DMS53 treated with DMSO at 0.1 percent for 48 hours (cell line): Measurements from ENCODE around the gene IRAK1.

ENCODE experiments used
- DNase-seq: peaks from one replicate; lab custom pipeline; 2025; ENCODE audit not compliant: unreplicated experiment; lab: John Stamatoyannopoulos, UW

IRAK1 gene

DNA sequence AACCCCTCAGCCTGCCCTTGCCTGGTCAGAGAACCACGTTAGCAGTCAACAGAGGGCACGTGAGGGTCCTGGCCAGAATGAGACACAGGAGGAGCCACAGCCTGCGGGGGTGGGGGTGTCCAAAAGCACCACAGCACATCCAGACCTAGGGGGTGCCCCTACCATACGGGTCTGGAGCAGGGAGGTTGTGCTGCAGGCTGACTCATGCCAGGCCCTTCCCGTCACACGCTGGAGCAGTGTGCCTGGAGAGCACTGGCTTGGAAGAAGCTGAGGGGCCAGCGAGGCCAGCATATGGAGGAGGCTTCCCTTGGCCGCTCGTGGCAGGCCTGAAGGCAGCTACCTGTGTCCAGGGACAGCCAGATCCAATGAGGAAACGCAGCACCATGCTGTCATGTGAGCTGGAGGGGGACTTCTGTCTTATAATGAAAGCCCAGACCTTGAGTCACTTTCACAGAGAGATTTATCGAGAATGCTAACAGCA lies 1.5 kb upstream of the IRAK1 start:
- DNase-seq, result no peak

DNA sequence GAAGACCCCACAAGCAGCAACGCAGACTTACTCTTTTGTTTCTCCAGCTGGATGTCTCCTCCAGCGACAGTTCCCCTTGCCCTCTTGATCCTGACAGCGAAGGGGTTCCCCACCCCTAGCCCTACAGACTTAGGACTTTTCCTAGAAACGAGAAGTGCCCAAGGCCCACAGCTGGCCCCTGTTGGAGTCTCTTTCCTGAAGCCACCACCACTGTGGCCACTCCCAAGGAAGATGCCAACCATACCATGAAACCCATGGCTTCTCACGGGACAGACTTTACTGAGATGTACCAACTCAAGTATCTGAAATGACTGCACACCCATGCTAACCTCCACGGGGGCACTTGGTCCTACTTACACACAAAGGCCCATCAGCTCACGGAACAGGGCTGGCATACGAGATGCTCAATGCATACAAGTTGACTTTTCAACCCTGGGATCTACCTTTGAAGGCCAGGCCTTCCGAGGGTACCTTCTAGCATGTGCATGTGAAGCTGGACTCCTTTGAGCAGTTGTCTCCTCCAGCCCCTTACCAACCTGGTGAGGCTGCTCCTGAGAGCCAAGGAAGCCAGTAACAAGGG lies 924 bp upstream of the IRAK1 start:
- DNase-seq, result no peak

DNA sequence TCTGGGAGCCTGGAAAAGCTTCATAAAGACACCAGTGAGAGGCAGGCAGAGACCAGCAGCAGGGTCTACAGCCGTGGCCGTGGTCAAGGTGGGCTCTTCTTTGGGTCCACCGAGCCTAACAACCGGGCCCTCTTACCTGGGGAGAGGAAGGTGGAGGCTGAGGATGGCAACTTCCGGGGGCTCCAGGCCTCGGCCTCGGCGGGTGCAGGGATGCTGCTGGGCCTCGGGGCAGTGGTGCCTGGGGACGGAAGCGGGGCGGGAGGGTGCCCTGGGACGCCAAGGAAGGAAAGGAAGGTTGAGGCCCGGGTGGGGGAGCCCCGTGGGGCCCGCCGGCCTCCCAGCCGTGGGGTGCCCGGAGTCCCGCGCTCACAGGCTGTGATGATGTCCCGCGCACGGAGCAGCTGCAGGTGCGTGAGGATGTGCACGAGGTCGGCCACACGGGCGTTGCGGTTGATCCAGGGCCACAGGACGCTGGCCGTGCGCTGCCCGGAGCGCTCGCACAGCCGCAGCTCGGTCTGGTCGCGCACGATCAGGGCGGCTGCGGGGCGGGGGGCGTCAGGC lies 561 bp downstream of the IRAK1 start:
- no peak for DNase-seq

DNA sequence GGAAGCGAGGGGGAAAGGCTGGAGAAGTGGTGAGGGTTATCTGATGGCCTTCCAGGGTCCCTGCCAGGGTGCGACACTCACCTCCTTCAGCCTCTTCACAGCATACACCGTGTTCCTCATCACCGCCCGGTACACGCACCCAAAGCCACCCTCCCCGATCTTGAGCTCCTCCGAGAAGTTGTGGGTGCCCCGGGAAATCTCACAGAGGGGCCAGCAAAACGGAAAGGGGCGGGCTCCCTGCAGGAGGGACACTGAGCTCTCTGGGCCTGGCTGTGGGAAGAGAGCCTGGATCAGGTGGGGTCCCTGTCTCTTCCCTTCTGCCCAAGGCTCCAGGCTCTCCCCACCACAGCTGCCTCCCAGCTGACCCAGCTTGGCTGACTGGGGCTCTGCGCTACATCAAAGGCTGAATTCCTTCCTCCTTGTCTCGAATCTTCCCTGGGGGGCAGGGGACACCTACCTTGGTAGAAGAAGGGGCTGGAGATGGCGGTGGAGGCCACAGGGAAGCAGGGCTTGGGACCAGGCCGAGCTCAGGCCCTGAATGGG lies 1.1 kb downstream of the IRAK1 start:
- DNase-seq, result no peak

DNA sequence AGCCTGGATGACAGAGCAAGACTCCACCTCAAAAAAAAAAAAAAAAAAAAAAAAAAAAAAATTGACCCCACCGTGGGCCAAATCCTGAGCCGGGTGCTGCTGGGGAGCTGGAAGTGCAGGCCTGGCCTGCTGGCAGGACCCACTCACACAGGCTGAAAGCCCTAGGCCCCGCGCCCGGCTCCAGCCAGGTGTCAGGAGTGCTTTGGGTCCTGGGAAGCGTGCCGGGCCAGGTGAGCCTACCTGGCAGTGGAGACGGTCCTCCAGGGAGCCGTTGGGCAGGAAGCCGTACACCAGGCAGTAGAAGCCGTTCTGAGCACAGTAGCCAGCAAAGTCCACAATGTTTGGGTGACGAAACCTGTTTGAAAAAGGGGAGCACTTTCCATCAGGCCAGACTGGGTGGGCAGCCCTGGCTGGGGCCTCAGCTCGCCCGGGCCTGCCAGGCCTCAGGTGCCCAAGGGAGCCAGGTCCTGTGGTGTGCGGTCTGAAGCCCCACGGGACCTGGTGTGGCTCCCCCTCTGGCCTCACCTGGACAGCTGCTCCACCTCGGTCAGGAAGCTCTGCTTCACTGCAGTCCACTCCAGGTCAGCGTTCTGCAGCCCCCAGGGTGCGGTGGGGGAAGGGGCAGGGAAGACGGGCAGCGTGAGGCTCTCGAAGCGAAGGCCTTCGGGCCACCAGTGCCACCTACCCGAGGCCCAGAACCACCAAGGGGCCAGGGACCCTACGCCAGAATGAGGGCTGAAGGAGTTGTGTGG lies 1.8 kb downstream of the IRAK1 start:
- no peak for DNase-seq

DNA sequence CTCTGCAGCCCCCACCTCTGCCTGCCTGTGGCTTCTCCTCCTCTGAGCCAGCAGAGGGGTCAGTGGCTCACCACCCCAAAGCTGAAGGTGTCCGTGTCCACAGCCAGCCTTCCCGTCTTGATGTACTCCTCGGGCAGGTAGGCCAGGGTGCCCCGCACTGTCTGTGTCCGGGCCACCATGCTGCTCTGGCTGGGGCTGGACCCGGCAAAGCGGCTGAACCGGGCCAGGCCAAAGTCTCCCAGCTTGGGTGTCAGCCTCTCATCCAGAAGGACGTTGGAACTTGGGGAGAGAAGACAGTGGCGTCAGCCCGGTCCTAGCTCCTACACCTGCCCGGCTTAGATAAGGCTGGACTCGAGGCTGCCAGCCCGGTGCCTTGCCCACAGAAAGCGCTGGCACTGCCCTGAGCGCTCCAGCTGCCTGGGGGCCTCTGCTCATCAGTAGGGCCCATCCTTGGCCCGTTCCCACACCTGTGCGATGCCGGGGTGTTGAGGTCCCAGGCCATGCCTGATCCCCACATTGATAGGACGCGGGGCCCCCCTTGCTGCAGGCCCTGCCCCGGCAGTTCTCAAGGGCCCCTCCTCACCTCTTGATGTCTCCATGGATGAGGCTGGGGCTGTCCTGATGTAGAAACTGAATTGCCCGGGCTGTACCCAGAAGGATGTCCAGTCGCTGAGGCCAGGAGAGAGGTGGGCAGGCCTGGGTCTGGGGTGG lies 3.2 kb downstream of the IRAK1 start:
- no peak for DNase-seq

DNA sequence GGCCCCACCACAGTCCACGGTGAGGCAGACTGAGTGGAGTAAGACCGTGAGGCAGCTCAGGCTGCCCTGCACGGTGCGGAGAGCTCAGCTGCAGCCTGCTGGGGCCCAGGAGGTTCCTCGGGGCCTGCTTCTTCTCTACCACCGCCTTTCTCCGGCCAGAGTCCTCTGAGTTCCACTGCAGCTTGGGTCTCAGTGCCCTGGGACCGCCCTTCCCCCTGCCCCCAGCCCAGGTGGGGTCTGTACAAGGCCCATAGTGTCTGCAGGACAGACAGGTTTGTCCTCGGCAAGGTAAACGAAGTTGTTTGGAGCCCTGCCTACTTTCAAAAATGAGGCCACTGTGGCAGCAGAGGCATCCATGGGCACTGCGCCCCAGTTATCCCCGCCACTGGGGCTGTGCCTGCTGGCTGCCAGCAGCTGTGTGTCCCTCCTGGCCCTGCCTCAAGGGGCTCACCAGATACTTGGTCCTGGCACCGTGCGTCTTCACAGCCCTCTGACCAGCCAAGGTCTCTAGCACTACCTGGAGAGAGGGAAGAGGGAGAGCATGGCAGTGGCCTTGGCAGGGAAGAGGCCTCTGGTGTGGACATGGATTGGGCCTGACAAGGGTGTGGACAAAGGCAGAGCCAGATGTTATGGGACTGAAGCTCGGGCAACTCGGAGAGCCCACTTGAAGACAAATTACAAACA lies 4.0 kb downstream of the IRAK1 start:
- DNase-seq, result no peak

DNA sequence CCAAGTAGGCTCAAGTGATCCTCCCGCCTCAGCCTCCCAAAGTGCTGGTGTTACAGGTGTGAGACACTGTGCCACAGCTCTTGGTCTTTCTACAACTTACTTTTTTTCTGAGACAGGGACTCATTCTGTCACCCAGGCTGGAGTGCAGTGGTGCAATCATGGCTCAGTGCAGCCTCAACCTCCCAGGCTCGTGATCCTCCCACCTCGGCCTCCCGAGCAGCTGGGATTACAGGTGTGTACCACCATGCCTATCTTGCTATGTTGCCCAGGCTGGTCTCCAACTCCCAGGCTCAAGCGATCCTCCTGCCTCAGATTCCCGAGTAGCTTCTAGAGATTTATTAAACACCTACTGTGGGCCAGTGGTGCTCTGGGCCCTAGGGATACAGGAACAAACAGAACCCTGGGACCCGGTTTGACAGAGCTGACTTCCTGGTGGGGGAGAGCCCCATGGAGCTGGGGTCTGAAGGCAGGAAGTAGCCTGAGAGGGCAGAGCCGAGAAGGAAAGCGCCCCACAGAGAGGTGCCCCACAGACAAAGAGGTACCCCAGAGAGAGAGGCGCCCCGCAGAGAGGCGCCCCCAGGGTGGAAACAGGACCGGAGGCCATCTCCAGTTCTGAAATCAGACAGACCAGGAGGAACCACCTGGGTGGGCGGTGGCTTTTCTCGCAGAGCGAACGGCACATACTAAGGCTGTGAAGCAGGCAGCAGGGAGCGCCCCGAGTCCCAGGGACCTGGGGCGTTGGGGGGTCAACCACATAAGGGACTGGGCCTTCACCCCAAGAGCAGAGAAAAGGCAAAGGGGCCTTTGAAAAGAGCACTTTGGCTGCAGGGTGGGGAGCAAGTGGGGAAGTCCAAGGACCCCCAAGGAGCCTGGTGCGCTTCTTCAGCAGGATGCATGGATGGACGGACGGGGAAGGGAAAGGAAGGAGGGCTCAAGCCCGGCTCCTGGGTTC lies 5.0 kb downstream of the IRAK1 start:
- DNase-seq, result no peak

DNA sequence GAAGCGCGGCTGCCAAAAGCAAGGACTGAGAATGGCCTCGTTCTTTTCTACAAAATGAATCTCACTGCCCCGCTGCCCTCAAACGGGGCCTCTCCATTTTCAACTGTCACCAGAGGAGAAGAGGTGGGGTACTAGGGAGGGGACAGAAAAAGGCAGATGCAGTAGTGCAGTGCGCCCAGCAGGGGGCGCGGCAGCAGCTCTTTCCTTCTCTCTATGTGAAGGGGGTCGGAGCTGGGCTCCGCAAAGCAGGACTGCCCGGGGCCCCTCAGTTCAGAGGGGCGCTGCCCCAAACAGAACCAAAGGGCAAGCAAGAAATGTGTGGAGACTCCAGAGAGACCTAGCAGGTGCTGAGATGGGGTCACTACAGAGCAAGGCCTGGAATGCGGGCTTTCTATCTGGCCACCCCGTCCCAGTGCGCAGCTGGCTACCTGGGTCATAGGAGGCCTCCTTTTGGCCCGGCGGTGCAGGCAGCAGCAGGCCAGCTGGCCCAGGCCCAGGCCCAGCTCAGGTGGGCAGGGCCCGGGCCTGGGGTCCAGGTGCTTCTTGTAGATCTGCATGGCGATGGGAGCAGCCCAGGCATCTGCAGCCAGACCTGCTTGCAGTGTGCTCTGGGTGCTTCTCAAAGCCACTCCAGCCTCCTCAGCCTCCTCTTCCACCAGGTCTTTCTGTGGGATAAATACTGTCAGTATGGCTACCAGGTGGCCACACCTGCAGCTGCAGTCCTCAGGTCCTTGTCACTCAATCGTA lies 5.9 kb downstream of the IRAK1 start:
- DNase-seq, result no peak

DNA sequence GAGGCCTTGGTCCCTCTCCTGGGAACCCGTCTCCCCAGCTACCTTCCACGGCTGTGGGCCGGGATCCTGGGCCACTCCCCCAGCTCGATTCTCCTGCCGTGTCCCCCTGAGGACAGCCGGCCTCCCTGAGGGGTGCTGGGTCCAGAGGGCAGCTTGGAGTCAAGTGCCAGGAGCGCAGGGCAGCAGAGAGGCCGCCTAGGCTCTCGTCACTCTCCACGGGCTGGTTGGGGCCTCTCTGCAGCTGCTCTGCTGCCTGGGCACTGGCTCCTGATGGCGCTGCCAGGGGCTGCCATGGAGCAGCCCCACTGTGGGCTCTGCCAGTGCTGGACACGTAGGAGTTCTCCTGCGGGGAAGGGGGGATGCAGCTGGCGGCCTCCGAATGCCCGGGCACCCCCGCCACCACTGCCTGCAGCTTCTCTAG lies 6.7 kb downstream of the IRAK1 start:
- DNase-seq, result no peak

DNA sequence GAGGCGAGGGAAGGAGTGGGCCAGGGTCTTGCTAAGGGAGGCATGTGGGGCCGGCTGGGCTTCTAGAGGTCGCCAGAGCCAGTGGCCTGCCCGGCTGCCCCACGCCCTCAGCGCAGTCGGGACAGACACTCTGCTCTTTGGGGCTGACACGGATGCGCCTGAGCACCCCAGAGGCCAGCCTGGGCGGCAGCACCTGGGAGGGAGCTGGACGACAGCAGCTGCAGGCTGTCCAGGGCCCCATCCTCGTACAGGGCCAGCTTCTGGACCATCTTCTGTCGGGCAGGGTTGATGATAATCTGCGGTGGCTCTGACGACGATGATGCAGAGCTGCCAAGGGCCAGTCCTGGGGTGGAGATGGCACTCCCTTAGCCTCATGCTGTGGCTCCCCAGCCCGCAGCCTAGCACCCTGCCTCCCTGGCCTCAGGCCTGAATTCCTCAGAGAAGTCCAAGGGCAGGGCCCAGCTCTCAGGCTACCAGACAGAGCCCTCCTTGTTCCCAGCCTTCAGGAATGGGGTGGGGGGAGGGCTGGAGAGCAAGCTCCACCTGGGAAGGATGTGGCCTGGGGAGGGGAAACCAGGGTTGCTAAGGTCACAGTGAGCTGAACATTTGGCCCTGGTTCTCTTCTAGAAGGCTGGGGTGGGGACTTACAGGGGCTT lies 7.2 kb downstream of the IRAK1 start:
- DNase-seq, result no peak

DNA sequence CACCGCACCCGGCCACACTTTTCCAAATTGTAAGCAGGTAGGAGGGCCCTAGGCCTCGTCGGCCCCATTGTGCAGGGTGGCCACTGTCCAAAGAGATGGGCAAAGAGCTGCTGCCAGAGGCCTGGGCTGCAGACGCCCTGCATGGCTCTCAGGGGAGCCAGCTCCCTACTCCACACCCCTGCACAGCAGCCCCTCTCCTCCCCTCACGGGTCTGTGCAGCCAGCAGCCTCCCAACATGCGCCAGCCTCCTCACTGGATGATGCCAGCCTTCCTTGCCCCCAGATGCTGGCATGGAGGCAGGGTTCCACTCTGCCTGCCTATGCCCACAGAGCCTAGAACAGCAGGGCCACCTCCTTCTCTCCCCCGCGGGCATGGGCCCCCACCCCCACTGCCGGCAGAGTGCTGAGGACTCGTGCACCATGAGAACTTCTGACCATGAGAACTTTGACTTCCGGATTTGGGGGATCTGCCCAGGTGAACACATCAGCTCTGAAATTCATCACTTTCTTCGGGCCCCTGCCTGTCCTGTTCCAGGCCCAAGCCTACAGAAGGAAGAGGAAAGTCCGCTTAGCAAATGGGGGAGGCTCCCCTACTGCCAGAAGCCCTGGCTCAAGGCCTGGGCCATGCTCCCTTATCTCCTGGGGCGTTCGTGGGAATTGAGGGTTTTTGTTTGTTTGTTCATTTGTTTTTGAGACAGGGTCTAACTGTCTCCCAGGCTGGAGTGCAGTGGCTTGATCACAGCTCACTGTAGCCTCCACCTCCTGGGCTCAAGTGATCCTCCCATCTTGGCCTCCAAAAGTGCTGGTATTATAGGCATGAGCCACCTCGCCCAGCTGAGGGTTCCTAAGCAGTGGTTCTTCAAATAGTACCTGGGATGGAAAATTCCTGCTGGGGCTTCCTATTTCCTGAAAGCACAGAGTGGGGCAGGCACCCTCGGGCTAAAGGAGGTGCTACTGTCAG lies 8.0 kb downstream of the IRAK1 start:
- no peak for DNase-seq

DNA sequence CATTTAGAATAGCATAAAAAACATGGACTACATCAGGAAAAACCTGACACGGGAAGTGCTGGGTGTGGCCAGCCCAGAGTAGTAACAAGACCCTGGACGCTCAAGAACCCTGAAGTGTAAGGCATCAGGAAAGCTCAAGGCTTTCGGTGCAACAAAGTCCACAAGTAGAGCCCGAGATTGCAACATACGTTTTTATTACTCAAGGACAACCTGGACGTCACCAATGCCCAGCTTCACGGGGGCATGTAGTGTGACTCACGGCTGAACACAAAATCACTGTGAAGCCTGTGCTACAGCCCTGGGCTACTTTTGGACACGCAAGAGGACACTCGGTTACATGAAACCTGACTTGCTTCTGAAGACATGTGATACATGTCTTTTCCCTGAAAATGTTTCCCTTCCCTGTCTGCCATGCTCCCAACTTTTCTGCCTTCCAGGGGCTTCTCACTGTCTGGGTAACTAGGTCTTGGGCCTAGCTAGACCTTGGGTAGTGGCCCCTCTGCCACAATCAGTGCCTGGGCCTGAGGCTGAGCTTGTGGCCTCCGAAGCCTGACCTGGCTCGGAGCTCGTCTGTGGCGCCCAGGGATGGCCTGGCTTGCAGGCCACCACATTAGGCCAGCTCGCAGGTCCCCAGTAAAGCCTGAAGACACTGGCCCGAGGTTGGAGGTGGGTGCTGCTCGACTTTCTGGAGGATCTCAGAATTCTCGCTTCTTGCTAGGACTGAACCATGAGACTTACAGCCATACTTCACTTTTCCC lies 9.2 kb downstream of the IRAK1 start:
- no peak for DNase-seq

DNA sequence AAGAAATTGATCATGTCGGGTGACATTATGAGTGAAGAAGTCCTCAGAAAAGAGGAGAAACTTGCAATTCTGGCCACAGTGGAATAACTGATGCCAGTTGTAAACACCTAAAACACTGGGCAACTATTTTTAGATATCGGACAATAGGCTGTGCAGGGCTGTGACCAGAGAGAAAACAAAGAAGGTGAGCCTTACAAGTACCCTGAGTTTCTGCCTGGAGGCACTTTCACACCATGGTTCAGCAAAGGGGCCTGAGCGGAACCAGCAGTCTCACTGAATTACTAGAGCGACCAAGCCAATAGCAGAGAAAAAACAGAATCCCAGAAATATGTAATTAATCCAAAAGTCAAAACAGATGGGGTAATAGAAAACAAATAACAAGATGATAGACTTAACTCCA lies 11.2 kb downstream of the IRAK1 start:
- no peak for DNase-seq

DNA sequence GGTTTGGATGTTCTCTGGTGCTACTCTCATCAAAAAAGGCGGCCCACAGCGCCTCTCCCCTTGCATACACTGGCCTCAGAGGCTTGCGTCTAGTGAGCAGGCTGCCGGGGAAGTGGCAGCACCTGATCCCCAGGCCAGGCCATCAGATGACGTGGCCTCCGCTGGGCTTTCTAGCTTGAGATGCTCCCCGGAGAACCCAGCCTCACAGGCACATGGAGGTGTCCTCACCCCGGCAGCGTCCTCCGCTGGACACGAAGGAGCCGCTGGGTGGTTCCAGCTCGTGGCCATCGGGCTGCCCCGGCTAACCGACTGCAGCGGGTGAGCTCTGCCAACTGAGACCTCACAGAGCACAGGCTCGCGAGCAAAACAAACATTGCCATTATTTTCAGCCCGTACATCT lies 12.8 kb downstream of the IRAK1 start:
- DNase-seq, result no peak

DNA sequence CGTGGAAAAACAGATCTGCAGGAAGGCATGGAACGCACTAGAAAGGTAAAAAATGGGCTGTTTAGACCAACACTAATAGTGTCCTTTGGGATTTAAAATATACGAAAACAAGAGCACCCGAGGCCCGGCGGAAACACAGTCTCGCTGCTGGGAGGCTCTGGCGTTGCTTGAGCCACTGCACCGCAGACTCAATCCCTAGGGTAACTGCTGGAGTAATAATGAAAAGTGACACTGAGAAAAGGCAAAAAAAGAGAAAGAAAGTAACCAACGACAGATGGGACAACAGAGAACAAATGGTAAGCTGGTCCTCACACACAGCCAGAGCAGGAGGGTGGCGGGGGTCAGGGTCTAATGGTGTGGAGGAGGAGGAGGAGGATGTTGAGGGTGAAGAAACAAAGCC lies 15.4 kb downstream of the IRAK1 start:
- DNase-seq, result no peak

DNA sequence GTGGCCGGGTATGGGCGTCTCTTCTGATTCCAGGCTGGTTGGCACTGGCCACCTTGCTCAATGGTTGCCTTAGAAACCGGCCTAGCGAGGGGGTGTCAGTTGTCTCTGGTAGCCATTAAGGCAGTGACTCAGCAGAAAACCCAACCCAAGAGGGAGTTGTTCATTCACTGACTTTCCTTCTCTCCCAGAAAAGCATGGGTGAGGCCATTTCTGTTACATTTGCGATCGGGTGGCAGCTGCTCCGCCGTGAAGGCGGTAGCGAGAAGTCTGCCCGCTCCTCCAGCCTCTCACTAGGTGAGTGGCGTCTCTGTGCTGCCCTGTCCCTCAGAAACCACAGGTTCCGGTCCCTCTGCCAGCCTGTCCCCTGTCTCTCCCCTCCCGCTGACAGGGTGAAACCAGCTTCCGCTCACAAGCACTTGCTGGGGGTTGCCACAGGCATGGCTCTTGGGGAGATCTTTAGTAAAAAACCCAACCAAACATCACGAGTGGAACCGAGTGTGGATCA lies 17.4 kb downstream of the IRAK1 start:
- no peak for DNase-seq
